K562 (cell line): ENCODE measurements around the gene LMO3. TPM values are rescaled to one million over a fixed set of nuclear protein-coding genes. Genes with fewer than 3 reads are reported as not detected.

Experiments
- ATAC-seq: fragments of 200-7000 bp; cut with Tn5 transposase; 3 replicates; pipeline ENCODE4 v1.9.1; 2020; ENCODE audit warnings: moderate library complexity
- BruUV-seq: library from RNA; stranded (reverse); fragments of 400-500 nt; replicated peaks from 2 replicates; lab custom pipeline; 2021; lab: Mats Ljungman, UMichigan
- CTCF ChIA-PET: fragments of 300-600 bp; formaldehyde crosslinking; extraction: SDS; loops from one replicate; lab custom pipeline; 2021; ENCODE audit warnings: low intra/inter-chr PET ratio; lab: Yijun Ruan, JAX
- POLR2A ChIA-PET: fragments of 300-600, 350-650 bp; sonication (Branson Sonifier 250); formaldehyde crosslinking; extraction: SDS; loops from one replicate; lab custom pipeline; 2021; ENCODE audit warnings: antibody characterized with exemption, inconsistent platforms; lab: Yijun Ruan, JAX
- DNase-seq, 4 experiments: peaks; one replicate each; pipeline versions ENCODE4 v3.0.0 to v3.0.0-alpha.2; 2011 to 2018; ENCODE audit warnings: low spot score in 3 of 4, mixed read lengths in 3 of 4; ENCODE audit errors: extremely low read depth in 1 of 4
- FAIRE-seq: peaks from 2 replicates; lab custom pipeline; 2011; peaks lifted over from hg19 to GRCh38; lab: Jason Lieb, UNC
- H2AFZ ChIP-seq: 2 replicates; pipeline ENCODE4 v1.6.0; 2011; ENCODE audit warnings: low read depth, low read length, control low read depth, inconsistent platforms
- H3K27ac ChIP-seq: fragments of 200-600 bp; 3 replicates; pipeline ENCODE4 v1.8.0; 2011; ENCODE audit warnings: low read depth, mild to moderate bottlenecking, control low read depth, inconsistent platforms, low read length, moderate library complexity, mixed read lengths; ENCODE audit errors: extremely low read depth
- H3K27me3 ChIP-seq, 2 experiments: fragments of 300-600 bp in 1 of 2; 2 replicates in 1 of 2; 3 replicates in 1 of 2; pipeline versions ENCODE4 v1.6.0 to v1.8.0; 2011; ENCODE audit warnings: inconsistent platforms in 2 of 2, low read length in 2 of 2, mild to moderate bottlenecking in 1 of 2, mixed read lengths in 1 of 2, moderate library complexity in 1 of 2; ENCODE audit not compliant: control insufficient read depth in 2 of 2, insufficient read depth in 2 of 2
- H3K36me3 ChIP-seq: fragments of 300-600 bp; 3 replicates; pipeline ENCODE4 v1.8.0; 2011; ENCODE audit warnings: mild to moderate bottlenecking, low read length, inconsistent platforms; ENCODE audit not compliant: control insufficient read depth, insufficient read depth
- H3K4me1 ChIP-seq, 2 experiments: fragments of 200-600 bp in 1 of 2; replicated peaks in 1 of 2; 2 replicates in 1 of 2; 3 replicates in 1 of 2; pipeline versions ENCODE4 v1.5.1 to v1.8.0; 2011; ENCODE audit warnings: inconsistent platforms in 2 of 2, low read length in 2 of 2, mild to moderate bottlenecking in 1 of 2, mixed read lengths in 1 of 2, moderate library complexity in 1 of 2; ENCODE audit not compliant: control insufficient read depth in 2 of 2, insufficient read depth in 2 of 2
- H3K4me2 ChIP-seq: 2 replicates; pipeline ENCODE4 v1.6.1; 2011; ENCODE audit warnings: low read length, control low read depth, inconsistent platforms, mixed read lengths; ENCODE audit not compliant: insufficient read depth
- H3K4me3 ChIP-seq: fragments of 200-600 bp; sonication (generic), shearing (Covaris generic); 2 replicates; pipeline ENCODE4 v1.5.1; 2016; ENCODE audit warnings: control low read depth, inconsistent platforms
- H3K79me2 ChIP-seq: fragments of 200-600 bp; 3 replicates; pipeline ENCODE4 v1.8.0; 2011; ENCODE audit warnings: low read length, inconsistent platforms; ENCODE audit not compliant: control insufficient read depth, insufficient read depth
- H3K9ac ChIP-seq, 2 experiments: 2 replicates each; pipeline versions ENCODE4 v1.6.0 to v1.6.1; 2011; ENCODE audit warnings: low read depth in 2 of 2, low read length in 2 of 2, control low read depth in 1 of 2, inconsistent platforms in 1 of 2, mild to moderate bottlenecking in 1 of 2, mixed read lengths in 1 of 2; ENCODE audit not compliant: insufficient read depth in 1 of 2
- H3K9me1 ChIP-seq: one replicate; pipeline ENCODE4 v1.6.0; 2011; ENCODE audit warnings: inconsistent platforms, mild to moderate bottlenecking, low read length, moderate library complexity; ENCODE audit not compliant: control insufficient read depth, insufficient read depth
- H3K9me3 ChIP-seq: replicated peaks from 2 replicates; pipeline ENCODE4 v1.5.1; 2011; ENCODE audit warnings: low read depth, low read length, inconsistent platforms; ENCODE audit not compliant: control insufficient read depth, insufficient read depth
- H4K20me1 ChIP-seq: replicated peaks from 2 replicates; pipeline ENCODE4 v1.6.1; 2011; ENCODE audit warnings: low read length, inconsistent platforms, mixed read lengths; ENCODE audit not compliant: control insufficient read depth, insufficient read depth
- CHAMP1 ChIP-seq: fragments of 450-650 bp; IDR thresholded peaks from 2 replicates; pipeline ENCODE4 v1.6.1; 2016; ENCODE audit warnings: mild to moderate bottlenecking
- NFIC ChIP-seq: fragments of 450-650 bp; IDR thresholded peaks from 2 replicates; pipeline ENCODE4 v1.6.1; 2017; ENCODE audit warnings: mild to moderate bottlenecking, inconsistent platforms
- WGBS: fragments of 100-300 bp; shearing (Covaris generic); methylation state at CpG from one replicate; pipeline ENCODE4 v1.1.6; 2016; ENCODE audit warnings: low coverage, mixed read lengths; ENCODE audit not compliant: insufficient coverage; ENCODE audit errors: missing lambda C conversion rate; 5-methylcytosine and 5-hydroxymethylcytosine counted together
- in situ Hi-C: fragments of 300-500 bp; cut with MboI; formaldehyde crosslinking; loops from 4 replicates; pipeline ENCODE4 v1.15.0; 2018; ENCODE audit warnings: inconsistent platforms, mixed read lengths
- intact Hi-C: fragments of 100-400 bp; cut with micrococcal nuclease; formaldehyde crosslinking; loops from 2 replicates; pipeline ENCODE4 v1.14.2; 2022
- polyA plus RNA-seq, 8 experiments: library from polyadenylated mRNA; depleted of rRNA in 4 of 8; stranded (reverse) in 5 of 8; unstranded in 3 of 8; fragments of >200 nt; fragmentation: Nextera tagmentation in 2 of 8; fragmentation: Illumina TruSeq in 1 of 8; extraction: Ambion mirVana in 2 of 8; extraction: Trizol in 1 of 8; gene quantifications; 2 replicates each; pipeline versions ENCODE4 v1.2.1 to v1.2.3, GENCODE V29; 2011 to 2014; ENCODE audit warnings: inconsistent platforms in 1 of 8, missing spikeins in 1 of 8
- total RNA-seq, 7 experiments: library from RNA; depleted of rRNA in 6 of 7; stranded (reverse); fragments of >200 nt in 6 of 7; fragmentation: Illumina TruSeq in 2 of 7; extraction: Trizol in 2 of 7; gene quantifications; 2 replicates each; pipeline versions ENCODE4 v1.2.1 to v1.2.3, GENCODE V29; 2011 to 2021; ENCODE audit warnings: low replicate concordance in 1 of 7
- TF ChIP-seq, protein P1 (sequence below): sonication (generic); formaldehyde crosslinking; IDR thresholded peaks from 2 replicates; pipeline ENCODE4 v1.8.0; 2022; ENCODE audit warnings: mild to moderate bottlenecking, missing genetic modification reagents

The LMO3 gene
- total and polyA plus RNA-seq, 9 of the 15 experiments (the other 6 are each of a cell fraction or from before 2014, with no cell fraction given) = 0.04 to 0.40 (median 0.05) TPM; not detected in 6

GRCh38 chr12:16610743-16611142, 4.8 kb upstream of the LMO3 start (continued):
- TF ChIP-seq, protein P1, sequence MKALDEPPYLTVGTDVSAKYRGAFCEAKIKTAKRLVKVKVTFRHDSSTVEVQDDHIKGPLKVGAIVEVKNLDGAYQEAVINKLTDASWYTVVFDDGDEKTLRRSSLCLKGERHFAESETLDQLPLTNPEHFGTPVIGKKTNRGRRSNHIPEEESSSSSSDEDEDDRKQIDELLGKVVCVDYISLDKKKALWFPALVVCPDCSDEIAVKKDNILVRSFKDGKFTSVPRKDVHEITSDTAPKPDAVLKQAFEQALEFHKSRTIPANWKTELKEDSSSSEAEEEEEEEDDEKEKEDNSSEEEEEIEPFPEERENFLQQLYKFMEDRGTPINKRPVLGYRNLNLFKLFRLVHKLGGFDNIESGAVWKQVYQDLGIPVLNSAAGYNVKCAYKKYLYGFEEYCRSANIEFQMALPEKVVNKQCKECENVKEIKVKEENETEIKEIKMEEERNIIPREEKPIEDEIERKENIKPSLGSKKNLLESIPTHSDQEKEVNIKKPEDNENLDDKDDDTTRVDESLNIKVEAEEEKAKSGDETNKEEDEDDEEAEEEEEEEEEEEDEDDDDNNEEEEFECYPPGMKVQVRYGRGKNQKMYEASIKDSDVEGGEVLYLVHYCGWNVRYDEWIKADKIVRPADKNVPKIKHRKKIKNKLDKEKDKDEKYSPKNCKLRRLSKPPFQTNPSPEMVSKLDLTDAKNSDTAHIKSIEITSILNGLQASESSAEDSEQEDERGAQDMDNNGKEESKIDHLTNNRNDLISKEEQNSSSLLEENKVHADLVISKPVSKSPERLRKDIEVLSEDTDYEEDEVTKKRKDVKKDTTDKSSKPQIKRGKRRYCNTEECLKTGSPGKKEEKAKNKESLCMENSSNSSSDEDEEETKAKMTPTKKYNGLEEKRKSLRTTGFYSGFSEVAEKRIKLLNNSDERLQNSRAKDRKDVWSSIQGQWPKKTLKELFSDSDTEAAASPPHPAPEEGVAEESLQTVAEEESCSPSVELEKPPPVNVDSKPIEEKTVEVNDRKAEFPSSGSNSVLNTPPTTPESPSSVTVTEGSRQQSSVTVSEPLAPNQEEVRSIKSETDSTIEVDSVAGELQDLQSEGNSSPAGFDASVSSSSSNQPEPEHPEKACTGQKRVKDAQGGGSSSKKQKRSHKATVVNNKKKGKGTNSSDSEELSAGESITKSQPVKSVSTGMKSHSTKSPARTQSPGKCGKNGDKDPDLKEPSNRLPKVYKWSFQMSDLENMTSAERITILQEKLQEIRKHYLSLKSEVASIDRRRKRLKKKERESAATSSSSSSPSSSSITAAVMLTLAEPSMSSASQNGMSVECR (CRISPR knock-in tag) = no peak

DNA sequence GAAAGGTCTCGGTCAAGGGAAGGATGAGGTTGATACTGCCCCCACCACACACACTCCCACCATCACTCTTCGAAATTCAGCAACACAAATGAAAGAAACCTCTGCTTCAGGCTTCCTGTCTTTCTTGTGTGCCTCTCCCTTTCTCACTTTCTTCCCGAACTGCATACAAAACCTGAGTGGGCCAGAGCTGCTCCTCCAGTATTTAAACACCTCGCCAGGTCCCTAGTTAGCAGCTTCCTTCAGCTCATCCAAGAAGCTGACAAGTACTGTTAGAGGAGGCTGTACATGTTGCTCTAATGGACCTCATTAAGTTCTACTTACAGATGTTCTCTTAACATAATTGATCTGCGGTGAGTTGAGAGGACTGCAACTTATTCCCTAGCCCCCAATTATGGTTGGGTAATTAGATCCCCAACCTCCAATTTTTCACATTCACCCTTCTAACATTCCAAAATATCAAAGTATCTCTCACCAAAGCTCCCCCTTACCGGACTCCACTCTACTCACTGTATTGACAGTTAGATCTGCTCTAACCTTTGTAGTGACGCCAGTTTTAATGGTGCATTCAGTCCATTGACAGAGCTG, 4.1 kb upstream of the LMO3 start:
- no peaks in the 10 kb centered on the region for H3K79me2 ChIP-seq
- H4K20me1 ChIP-seq = no peaks in the 10 kb centered on the region
- no TSS peak for BruUV-seq
- H3K9ac ChIP-seq = no peak overlapping the region
- H3K4me1 ChIP-seq = no peaks in the 10 kb centered on the region
- H2AFZ ChIP-seq = no peak overlapping the region
- ChIA-PET POLR2A (no interaction called here), CTCF (no interaction called here)
- no peak overlapping the region for H3K4me3 ChIP-seq
- 0% methylated on average over 6 of the region's 7 CpGs for WGBS
- no peaks in the 10 kb centered on the region for H3K27me3 ChIP-seq
- H3K9me3 ChIP-seq = no peaks in the 10 kb centered on the region
- DNase-seq = no peak
- no peak for FAIRE-seq
- in situ Hi-C loops = no loop called here
- H3K9me1 ChIP-seq = no peaks in the 10 kb centered on the region
- ATAC-seq = no peak
- no peaks in the 10 kb centered on the region for H3K36me3 ChIP-seq
- intact Hi-C loops = no loop called here
- H3K4me2 ChIP-seq = no peak overlapping the region
- no peak overlapping the region for H3K27ac ChIP-seq
- TF ChIP-seq NFIC = no peak
- no peak for TF ChIP-seq CHAMP1
